ENCODE measurements around the gene SLC2A13.
"Not testable (repeated sequence)": the region's sequence is repeated elsewhere in the genome, so short reads cannot be mapped to it uniquely, and the experiment has no call there.

The SLC2A13 gene

GRCh38 chr12:39923364-39923763 is 182.5 kb downstream of the SLC2A13 start:
- no peak for DNase-seq (ENCODE audit: low spot score)

- DNase-seq (ENCODE audit: low spot score), result not testable (repeated sequence)
Measured at GRCh38 chr12:39922598-39922997, 183.3 kb downstream of the SLC2A13 start.

GRCh38 chr12:39920647-39921046 is 185.2 kb downstream of the SLC2A13 start:
- DNase-seq (ENCODE audit: low spot score), result no peak

GRCh38 chr12:39920222-39920621 is 185.7 kb downstream of the SLC2A13 start:
- no peak for DNase-seq (ENCODE audit: low spot score)

- DNase-seq (ENCODE audit: low spot score), result no peak
Measured at GRCh38 chr12:39919790-39920189, 186.1 kb downstream of the SLC2A13 start.

- no peak for DNase-seq (ENCODE audit: low spot score)
Measured at GRCh38 chr12:39915249-39915648, 190.6 kb downstream of the SLC2A13 start.

GRCh38 chr12:39912211-39912980 is 193.5 kb downstream of the SLC2A13 start:
- no peak for DNase-seq (ENCODE audit: low spot score)

GRCh38 chr12:39906237-39906636 is 199.6 kb downstream of the SLC2A13 start:
- DNase-seq (ENCODE audit: low spot score), result no peak

- DNase-seq (ENCODE audit: low spot score), result peak; percentile 13
Measured at GRCh38 chr12:39905152-39905551, 200.7 kb downstream of the SLC2A13 start.

- DNase-seq (ENCODE audit: low spot score), result no peak
Measured at GRCh38 chr12:39902821-39903220, 203.1 kb downstream of the SLC2A13 start.

GRCh38 chr12:39897315-39897714 is 208.6 kb downstream of the SLC2A13 start:
- no peak for DNase-seq (ENCODE audit: low spot score)

GRCh38 chr12:39893388-39893787 is 212.5 kb downstream of the SLC2A13 start:
- not testable (repeated sequence) for DNase-seq (ENCODE audit: low spot score)

GRCh38 chr12:39892146-39892545 is 213.7 kb downstream of the SLC2A13 start:
- no peak for DNase-seq (ENCODE audit: low spot score)

- no peak for DNase-seq (ENCODE audit: low spot score)
Measured at GRCh38 chr12:39887856-39888255, 218.0 kb downstream of the SLC2A13 start.

- no peak for DNase-seq (ENCODE audit: low spot score)
Measured at GRCh38 chr12:39886106-39886505, 219.8 kb downstream of the SLC2A13 start.

- DNase-seq (ENCODE audit: low spot score), result no peak
Measured at GRCh38 chr12:39884616-39885125, 221.2 kb downstream of the SLC2A13 start.

- no peak for DNase-seq (ENCODE audit: low spot score)
Measured at GRCh38 chr12:39883411-39883810, 222.5 kb downstream of the SLC2A13 start.

- no peak for DNase-seq (ENCODE audit: low spot score)
Measured at GRCh38 chr12:39878753-39879152, 227.1 kb downstream of the SLC2A13 start.

- no peak for DNase-seq (ENCODE audit: low spot score)
Measured at GRCh38 chr12:39875721-39876120, 230.2 kb downstream of the SLC2A13 start.

- no peak for DNase-seq (ENCODE audit: low spot score)
Measured at GRCh38 chr12:39874785-39875184, 231.1 kb downstream of the SLC2A13 start.

- DNase-seq (ENCODE audit: low spot score), result no peak
Measured at GRCh38 chr12:39873065-39873464, 232.8 kb downstream of the SLC2A13 start.

GRCh38 chr12:39872425-39872824 is 233.5 kb downstream of the SLC2A13 start:
- DNase-seq (ENCODE audit: low spot score), result no peak

GRCh38 chr12:39868328-39868725 is 237.6 kb downstream of the SLC2A13 start:
- DNase-seq (ENCODE audit: low spot score), result no peak
